Activated CD4-positive, alpha-beta T cell treated with anti-CD3 and anti-CD28 coated beads for 36 hours (primary cell): ENCODE results near the gene TBRG4. TPM values are rescaled to one million over a fixed set of nuclear protein-coding genes. Genes with fewer than 3 reads are reported as not detected.
"Not testable (repeated sequence)": the region's sequence is repeated elsewhere in the genome, so short reads cannot be mapped to it uniquely, and the experiment has no call there.

ENCODE experiments used
- ATAC-seq: fragments of 200-7000 bp; cut with Tn5 transposase; one replicate; pipeline ENCODE4 v1.10.0; 2021; ENCODE audit warnings: mild to moderate bottlenecking, moderate library complexity
- CTCF ChIA-PET: fragments of 350-600 bp; sonication (Branson Sonifier 250); formaldehyde crosslinking; loops from one replicate; lab custom pipeline; 2021; ENCODE audit warnings: antibody characterized with exemption; lab: Charles Lee
- POLR2A ChIA-PET: fragments of 350-600 bp; sonication (Branson Sonifier 250); formaldehyde crosslinking; loops from one replicate; lab custom pipeline; 2021; ENCODE audit warnings: antibody characterized with exemption, inconsistent platforms; lab: Charles Lee
- DNase-seq: peaks from one replicate; pipeline ENCODE4 v3.0.0-alpha.2; 2020
- H3K27ac Mint-ChIP-seq: one replicate; pipeline ENCODE4 v1.8.0; 2021; ENCODE audit warnings: mixed read lengths
- H3K27me3 Mint-ChIP-seq: one replicate; pipeline ENCODE4 v1.8.0; 2021; ENCODE audit warnings: mixed read lengths
- H3K36me3 Mint-ChIP-seq: one replicate; pipeline ENCODE4 v1.8.0; 2021; ENCODE audit warnings: low read depth, mixed read lengths
- H3K4me1 Mint-ChIP-seq: one replicate; pipeline ENCODE4 v1.8.0; 2021; ENCODE audit warnings: mixed read lengths
- H3K4me3 Mint-ChIP-seq: one replicate; pipeline ENCODE4 v1.8.0; 2021; ENCODE audit warnings: mild to moderate bottlenecking, moderate library complexity, mixed read lengths
- H3K9me3 Mint-ChIP-seq: one replicate; pipeline ENCODE4 v1.8.0; 2021; ENCODE audit warnings: low read depth, mixed read lengths
- intact Hi-C, 2 experiments: fragments of 100-400 bp; cut with DNase I in 1 of 2; cut with micrococcal nuclease in 1 of 2; formaldehyde crosslinking; loops; one replicate each; pipeline versions ENCODE4 v1.14.2 to v1.15.1; 2022 to 2024; cut with DNase I, micrococcal nuclease
- total RNA-seq, 2 experiments: library from RNA; stranded (reverse); gene quantifications; one replicate each; pipeline ENCODE4 v1.2.3, GENCODE V29; 2021

TBRG4 gene
- total RNA-seq, 2 experiments from 2014 or later: 158 to 163 TPM

- POLR2A ChIA-PET, DNase-seq, ATAC-seq, H3K36me3 Mint-ChIP-seq, H3K27ac Mint-ChIP-seq, H3K9me3 Mint-ChIP-seq, H3K4me3 Mint-ChIP-seq, H3K4me1 Mint-ChIP-seq: not testable (repeated sequence)
- peaks cover 14% of the 10 kb centered on the region for H3K27me3 Mint-ChIP-seq
- CTCF ChIA-PET: interaction anchor here (0.7 to 8.2 kb wide), 8 partner anchors 19 to 685 kb away, joined by 3 to 70 read pairs (median 3); no protein-coding TSS in a partner anchor
- intact Hi-C loops: loop anchor here (1.0 to 5.0 kb wide), 3 partner anchors 53 to 700 kb away; no protein-coding TSS in a partner anchor
These were observed 42.4 kb upstream of the TBRG4 start for GRCh38 chr7:45153861-45154260.

- H3K4me3 Mint-ChIP-seq: no peak overlapping the region
- H3K4me1 Mint-ChIP-seq: no peaks in the 10 kb centered on the region
- H3K27ac Mint-ChIP-seq: no peak overlapping the region
- ATAC-seq (no peak), DNase-seq (no peak)
- ChIA-PET CTCF (interaction anchor here (0.6 to 8.2 kb wide), 3 partner anchors 9 to 106 kb away, joined by 3 to 70 read pairs (median 3); no protein-coding TSS in a partner anchor), POLR2A (no interaction called here)
- peaks cover 9% of the 10 kb centered on the region for H3K27me3 Mint-ChIP-seq
- H3K9me3 Mint-ChIP-seq: no peaks in the 10 kb centered on the region
- no peaks in the 10 kb centered on the region for H3K36me3 Mint-ChIP-seq
- intact Hi-C loops: loop anchor here in 1 of 2 experiments (5.0 kb wide), 1 partner anchor 54 kb away; no protein-coding TSS in a partner anchor
These were observed 41.7 kb upstream of the TBRG4 start for GRCh38 chr7:45153233-45153632.

- no peak for DNase-seq
- H3K36me3 Mint-ChIP-seq: no peaks in the 10 kb centered on the region
- ChIA-PET CTCF (interaction anchor here (8.2 kb wide), 1 partner anchor 108 kb away, joined by 70 read pairs; no protein-coding TSS in a partner anchor), POLR2A (no interaction called here)
- H3K27me3 Mint-ChIP-seq: peaks cover 6% of the 10 kb centered on the region
- intact Hi-C loops: loop anchor here in 1 of 2 experiments (5.0 kb wide), 1 partner anchor 55 kb away; no protein-coding TSS in a partner anchor
- ATAC-seq: no peak
- no peak overlapping the region for H3K27ac Mint-ChIP-seq
- no peak overlapping the region for H3K4me3 Mint-ChIP-seq
- no peaks in the 10 kb centered on the region for H3K9me3 Mint-ChIP-seq
- no peaks in the 10 kb centered on the region for H3K4me1 Mint-ChIP-seq
These were observed 40.5 kb upstream of the TBRG4 start for GRCh38 chr7:45151967-45152366.

- ChIA-PET CTCF (interaction anchor here (8.2 kb wide), 1 partner anchor 108 kb away, joined by 70 read pairs; no protein-coding TSS in a partner anchor), POLR2A (no interaction called here)
- intact Hi-C loops: loop anchor here in 1 of 2 experiments (5.0 kb wide), 1 partner anchor 56 kb away; no protein-coding TSS in a partner anchor
- DNase-seq: no peak
- Mint-ChIP-seq H3K4me3 (no peak overlapping the region), H3K27me3 (peaks cover 2% of the 10 kb centered on the region), H3K4me1 (no peaks in the 10 kb centered on the region), H3K36me3 (no peaks in the 10 kb centered on the region), H3K9me3 (no peaks in the 10 kb centered on the region), H3K27ac (no peak overlapping the region)
- no peak for ATAC-seq
These were observed 39.7 kb upstream of the TBRG4 start for GRCh38 chr7:45151131-45151684.

- no peaks in the 10 kb centered on the region for H3K9me3 Mint-ChIP-seq
- no peaks in the 10 kb centered on the region for H3K4me1 Mint-ChIP-seq
- H3K27me3 Mint-ChIP-seq: peaks cover 2% of the 10 kb centered on the region
- no peaks in the 10 kb centered on the region for H3K36me3 Mint-ChIP-seq
- DNase-seq (no peak), ATAC-seq (no peak)
- CTCF ChIA-PET: no interaction called here
- H3K27ac Mint-ChIP-seq: no peak overlapping the region
- intact Hi-C loops: loop anchor here in 1 of 2 experiments (5.0 kb wide), 1 partner anchor 57 kb away; no protein-coding TSS in a partner anchor
- no peak overlapping the region for H3K4me3 Mint-ChIP-seq
- POLR2A ChIA-PET: no interaction called here
These were observed 38.7 kb upstream of the TBRG4 start for GRCh38 chr7:45150199-45150598.

- no peak overlapping the region for H3K27ac Mint-ChIP-seq
- no peak overlapping the region for H3K4me3 Mint-ChIP-seq
- intact Hi-C loops: loop anchor here in 1 of 2 experiments (5.0 kb wide), 1 partner anchor 58 kb away; no protein-coding TSS in a partner anchor
- no peaks in the 10 kb centered on the region for H3K4me1 Mint-ChIP-seq
- no peak for ATAC-seq
- CTCF ChIA-PET: interaction anchor here (0.6 kb wide), 1 partner anchor 93 kb away, joined by 3 read pairs; no protein-coding TSS in a partner anchor
- POLR2A ChIA-PET: no interaction called here
- no peak for DNase-seq
- peaks cover 4% of the 10 kb centered on the region for H3K27me3 Mint-ChIP-seq
- H3K36me3 Mint-ChIP-seq: no peaks in the 10 kb centered on the region
- no peaks in the 10 kb centered on the region for H3K9me3 Mint-ChIP-seq
These were observed 38.1 kb upstream of the TBRG4 start for GRCh38 chr7:45149606-45150005.

GRCh38 chr7:45148653-45148973 lies 37.1 kb upstream of the TBRG4 start:
- Mint-ChIP-seq H3K4me1 (no peaks in the 10 kb centered on the region), H3K27ac (no peak overlapping the region), H3K36me3 (no peaks in the 10 kb centered on the region), H3K4me3 (no peak overlapping the region), H3K27me3 (peaks cover 9% of the 10 kb centered on the region), H3K9me3 (no peaks in the 10 kb centered on the region)
- DNase-seq (no peak), ATAC-seq (no peak)
- intact Hi-C loops: no loop called here
- POLR2A ChIA-PET: no interaction called here
- CTCF ChIA-PET: interaction anchor here (1.1 kb wide), 1 partner anchor 13 kb away, joined by 7 read pairs; no protein-coding TSS in a partner anchor

- CTCF ChIA-PET: interaction anchor here (0.7 to 1.1 kb wide), 2 partner anchors 12 to 1257 kb away, joined by 3 to 7 read pairs; no protein-coding TSS in a partner anchor
- DNase-seq (no peak), ATAC-seq (no peak)
- no peaks in the 10 kb centered on the region for H3K4me1 Mint-ChIP-seq
- no peaks in the 10 kb centered on the region for H3K36me3 Mint-ChIP-seq
- POLR2A ChIA-PET: no interaction called here
- intact Hi-C loops: no loop called here
- no peak overlapping the region for H3K27ac Mint-ChIP-seq
- no peaks in the 10 kb centered on the region for H3K9me3 Mint-ChIP-seq
- H3K27me3 Mint-ChIP-seq: peaks cover 9% of the 10 kb centered on the region
- H3K4me3 Mint-ChIP-seq: no peak overlapping the region
These were observed 36.6 kb upstream of the TBRG4 start for GRCh38 chr7:45147858-45148652.

- POLR2A ChIA-PET: no interaction called here
- ATAC-seq: no peak
These were observed 35.3 kb upstream of the TBRG4 start for GRCh38 chr7:45146531-45147379.

GRCh38 chr7:45145881-45146280 lies 34.4 kb upstream of the TBRG4 start:
- DNase-seq: no peak
- no peak for ATAC-seq
- no peak overlapping the region for H3K27ac Mint-ChIP-seq
- H3K4me3 Mint-ChIP-seq: no peak overlapping the region
- H3K36me3 Mint-ChIP-seq: no peaks in the 10 kb centered on the region
- H3K4me1 Mint-ChIP-seq: peaks cover under 1% of the 10 kb centered on the region
- ChIA-PET CTCF (no interaction called here), POLR2A (no interaction called here)
- peaks cover 9% of the 10 kb centered on the region for H3K27me3 Mint-ChIP-seq
- intact Hi-C loops: no loop called here
- no peaks in the 10 kb centered on the region for H3K9me3 Mint-ChIP-seq

More at GRCh38 chr7:45146531-45147379, 35.3 kb upstream of the TBRG4 start:
- Mint-ChIP-seq H3K27ac (no peak overlapping the region), H3K36me3 (no peaks in the 10 kb centered on the region), H3K27me3 (peaks cover 9% of the 10 kb centered on the region), H3K4me1 (no peaks in the 10 kb centered on the region), H3K9me3 (no peaks in the 10 kb centered on the region), H3K4me3 (no peak overlapping the region)
- no peak for DNase-seq
- CTCF ChIA-PET: no interaction called here
- intact Hi-C loops: no loop called here

GRCh38 chr7:45143616-45144015 lies 32.1 kb upstream of the TBRG4 start:
- no peak for ATAC-seq
- ChIA-PET CTCF (no interaction called here), POLR2A (no interaction called here)

More at GRCh38 chr7:45143616-45144015, 32.1 kb upstream of the TBRG4 start:
- intact Hi-C loops: no loop called here
- DNase-seq: no peak
- no peaks in the 10 kb centered on the region for H3K36me3 Mint-ChIP-seq
- no peaks in the 10 kb centered on the region for H3K9me3 Mint-ChIP-seq
- H3K27ac Mint-ChIP-seq: no peak overlapping the region
- peaks cover 9% of the 10 kb centered on the region for H3K27me3 Mint-ChIP-seq
- peaks cover 2% of the 10 kb centered on the region for H3K4me1 Mint-ChIP-seq
- no peak overlapping the region for H3K4me3 Mint-ChIP-seq
